ENCODE measurements around the gene EPHA10. TPM values are rescaled to one million over a fixed set of nuclear protein-coding genes. Genes with fewer than 3 reads are reported as not detected.

Gene EPHA10
- polyA plus RNA-seq, 4 donors: 1.9 to 5.4 (median 3.5) TPM

GRCh38 chr1:37734629-37735591 lies 30.0 kb downstream of the EPHA10 start:
- Histone ChIP-seq H3K27me3 (ENCODE audit: control insufficient read depth in 3 of 3, insufficient read depth in 3 of 3, low read length in 3 of 3) (peaks cover 0 to 7% (median 3%) of the 10 kb centered on the region in 3 donors), H3K9me3 (ENCODE audit: control insufficient read depth in 2 of 2, insufficient read depth in 1 of 2, low read depth in 1 of 2, low read length in 1 of 2) (no peaks in the 10 kb centered on the region), H3K36me3 (ENCODE audit: control insufficient read depth in 3 of 3, insufficient read depth in 2 of 3, low read depth in 1 of 3, low read length in 3 of 3) (no peaks in the 10 kb centered on the region), H3K27ac (ENCODE audit: low read depth in 1 of 3, low read length in 2 of 3) (peak overlapping the region in 2 of 3 donors; percentile 58 to 64), H3K4me3 (ENCODE audit: low read depth in 1 of 3, low read length in 3 of 3) (peak overlapping the region in 1 of 3 donors; percentile 49), H3K4me1 (ENCODE audit: control insufficient read depth in 3 of 3, insufficient read depth in 2 of 3, low read depth in 1 of 3, low read length in 2 of 3) (peaks cover 0 to 3% (median 0%) of the 10 kb centered on the region in 3 donors)
- WGBS, 3 donors: 6 to 15% (median 13%) methylated on average over 31 to 32 of the region's 32 CpGs
- FAIRE-seq (no peak), DNase-seq (peak; percentile 33 to 76)

- Histone ChIP-seq H3K36me3 (ENCODE audit: control insufficient read depth in 3 of 3, insufficient read depth in 2 of 3, low read depth in 1 of 3, low read length in 3 of 3) (no peaks in the 10 kb centered on the region), H3K27ac (ENCODE audit: low read depth in 1 of 3, low read length in 2 of 3) (no peak overlapping the region), H3K27me3 (ENCODE audit: control insufficient read depth in 3 of 3, insufficient read depth in 3 of 3, low read length in 3 of 3) (peaks cover 0 to 7% (median 3%) of the 10 kb centered on the region in 3 donors), H3K4me3 (ENCODE audit: low read depth in 1 of 3, low read length in 3 of 3) (no peak overlapping the region), H3K9me3 (ENCODE audit: control insufficient read depth in 2 of 2, insufficient read depth in 1 of 2, low read depth in 1 of 2, low read length in 1 of 2) (no peaks in the 10 kb centered on the region), H3K4me1 (ENCODE audit: control insufficient read depth in 3 of 3, insufficient read depth in 2 of 3, low read depth in 1 of 3, low read length in 2 of 3) (peaks cover 0 to 3% (median 0%) of the 10 kb centered on the region in 3 donors)
- FAIRE-seq (no peak), DNase-seq (peak; percentile 77 to 88)
- WGBS, 3 donors: 16 to 61% (median 33%) methylated on average over 12 of the region's 12 CpGs
Measured at GRCh38 chr1:37732111-37732780, 32.7 kb downstream of the EPHA10 start.

GRCh38 chr1:37731312-37732019 lies 33.5 kb downstream of the EPHA10 start:
- Histone ChIP-seq H3K4me3 (ENCODE audit: low read depth in 1 of 3, low read length in 3 of 3) (no peak overlapping the region), H3K36me3 (ENCODE audit: control insufficient read depth in 3 of 3, insufficient read depth in 2 of 3, low read depth in 1 of 3, low read length in 3 of 3) (no peaks in the 10 kb centered on the region), H3K27me3 (ENCODE audit: control insufficient read depth in 3 of 3, insufficient read depth in 3 of 3, low read length in 3 of 3) (peaks cover 0 to 7% (median 3%) of the 10 kb centered on the region in 3 donors), H3K9me3 (ENCODE audit: control insufficient read depth in 2 of 2, insufficient read depth in 1 of 2, low read depth in 1 of 2, low read length in 1 of 2) (no peaks in the 10 kb centered on the region), H3K27ac (ENCODE audit: low read depth in 1 of 3, low read length in 2 of 3) (no peak overlapping the region), H3K4me1 (ENCODE audit: control insufficient read depth in 3 of 3, insufficient read depth in 2 of 3, low read depth in 1 of 3, low read length in 2 of 3) (peaks cover 0 to 3% (median 0%) of the 10 kb centered on the region in 3 donors)
- WGBS, 3 donors: 88 to 94% (median 93%) methylated on average over 15 of the region's 15 CpGs
- FAIRE-seq: no peak
- no peak for DNase-seq

- Histone ChIP-seq H3K36me3 (ENCODE audit: control insufficient read depth in 3 of 3, insufficient read depth in 2 of 3, low read depth in 1 of 3, low read length in 3 of 3) (no peaks in the 10 kb centered on the region), H3K9me3 (ENCODE audit: control insufficient read depth in 2 of 2, insufficient read depth in 1 of 2, low read depth in 1 of 2, low read length in 1 of 2) (no peaks in the 10 kb centered on the region), H3K4me3 (ENCODE audit: low read depth in 1 of 3, low read length in 3 of 3) (no peak overlapping the region), H3K27me3 (ENCODE audit: control insufficient read depth in 3 of 3, insufficient read depth in 3 of 3, low read length in 3 of 3) (peaks cover 0 to 8% (median 3%) of the 10 kb centered on the region in 3 donors), H3K4me1 (ENCODE audit: control insufficient read depth in 3 of 3, insufficient read depth in 2 of 3, low read depth in 1 of 3, low read length in 2 of 3) (peaks cover 0 to 1% (median 0%) of the 10 kb centered on the region in 3 donors), H3K27ac (ENCODE audit: low read depth in 1 of 3, low read length in 2 of 3) (no peak overlapping the region)
- FAIRE-seq (no peak), DNase-seq (no peak)
- WGBS, 3 donors: 70 to 91% (median 89%) methylated on average over 5 of the region's 5 CpGs
Measured at GRCh38 chr1:37730376-37730775, 34.5 kb downstream of the EPHA10 start.

GRCh38 chr1:37728416-37728815 lies 36.5 kb downstream of the EPHA10 start:
- WGBS, 3 donors: 86 to 90% (median 87%) methylated on average over 4 of the region's 4 CpGs
- DNase-seq: no peak
- peaks cover 0 to 2% (median 0%) of the 10 kb centered on the region in 3 donors for H3K27me3 ChIP-seq (ENCODE audit: control insufficient read depth in 3 of 3, insufficient read depth in 3 of 3, low read length in 3 of 3)
- no peak overlapping the region for H3K27ac ChIP-seq (ENCODE audit: low read depth in 1 of 3, low read length in 2 of 3)
- no peak for FAIRE-seq
- no peak overlapping the region for H3K4me3 ChIP-seq (ENCODE audit: low read depth in 1 of 3, low read length in 3 of 3)
- H3K9me3 ChIP-seq (ENCODE audit: control insufficient read depth in 2 of 2, insufficient read depth in 1 of 2, low read depth in 1 of 2, low read length in 1 of 2): no peaks in the 10 kb centered on the region
- no peaks in the 10 kb centered on the region for H3K36me3 ChIP-seq (ENCODE audit: control insufficient read depth in 3 of 3, insufficient read depth in 2 of 3, low read depth in 1 of 3, low read length in 3 of 3)
- H3K4me1 ChIP-seq (ENCODE audit: control insufficient read depth in 3 of 3, insufficient read depth in 2 of 3, low read depth in 1 of 3, low read length in 2 of 3): peaks cover 0 to 1% (median 0%) of the 10 kb centered on the region in 3 donors

GRCh38 chr1:37726751-37727585 lies 38.0 kb downstream of the EPHA10 start:
- H3K36me3 ChIP-seq (ENCODE audit: control insufficient read depth in 3 of 3, insufficient read depth in 2 of 3, low read depth in 1 of 3, low read length in 3 of 3): no peaks in the 10 kb centered on the region
- no peaks in the 10 kb centered on the region for H3K9me3 ChIP-seq (ENCODE audit: control insufficient read depth in 2 of 2, insufficient read depth in 1 of 2, low read depth in 1 of 2, low read length in 1 of 2)
- FAIRE-seq (no peak), DNase-seq (no peak)
- H3K27ac ChIP-seq (ENCODE audit: low read depth in 1 of 3, low read length in 2 of 3): no peak overlapping the region
- H3K27me3 ChIP-seq (ENCODE audit: control insufficient read depth in 3 of 3, insufficient read depth in 3 of 3, low read length in 3 of 3): peaks cover 0 to 2% (median 0%) of the 10 kb centered on the region in 3 donors
- H3K4me1 ChIP-seq (ENCODE audit: control insufficient read depth in 3 of 3, insufficient read depth in 2 of 3, low read depth in 1 of 3, low read length in 2 of 3): peaks cover 0 to under 1% (median 0%) of the 10 kb centered on the region in 3 donors
- H3K4me3 ChIP-seq (ENCODE audit: low read depth in 1 of 3, low read length in 3 of 3): no peak overlapping the region
- WGBS, 3 donors: 69 to 80% (median 73%) methylated on average over 15 of the region's 15 CpGs

- no peak for FAIRE-seq
- DNase-seq: no peak
- WGBS, 3 donors: 80 to 87% (median 81%) methylated on average over 12 to 14 of the region's 14 CpGs
- H3K9me3 ChIP-seq (ENCODE audit: control insufficient read depth in 2 of 2, insufficient read depth in 1 of 2, low read depth in 1 of 2, low read length in 1 of 2): no peaks in the 10 kb centered on the region
- H3K27me3 ChIP-seq (ENCODE audit: control insufficient read depth in 3 of 3, insufficient read depth in 3 of 3, low read length in 3 of 3): peaks cover 0 to 2% (median 0%) of the 10 kb centered on the region in 3 donors
- no peak overlapping the region for H3K4me3 ChIP-seq (ENCODE audit: low read depth in 1 of 3, low read length in 3 of 3)
- H3K4me1 ChIP-seq (ENCODE audit: control insufficient read depth in 3 of 3, insufficient read depth in 2 of 3, low read depth in 1 of 3, low read length in 2 of 3): no peaks in the 10 kb centered on the region
- no peak overlapping the region for H3K27ac ChIP-seq (ENCODE audit: low read depth in 1 of 3, low read length in 2 of 3)
- no peaks in the 10 kb centered on the region for H3K36me3 ChIP-seq (ENCODE audit: control insufficient read depth in 3 of 3, insufficient read depth in 2 of 3, low read depth in 1 of 3, low read length in 3 of 3)
Measured at GRCh38 chr1:37725851-37726613, 38.9 kb downstream of the EPHA10 start.
